A204.1 (cell line): ENCODE data around the gene CCDC33.

ENCODE experiments used
- FAIRE-seq: peaks from 2 replicates; lab custom pipeline; 2012; peaks lifted over from hg19 to GRCh38; lab: Jason Lieb, UNC

CCDC33 gene

GRCh38 chr15:74314795-74315438 lies 78.8 kb downstream of the CCDC33 start:
- FAIRE-seq = no peak

- FAIRE-seq = no peak
These were observed 79.5 kb downstream of the CCDC33 start for GRCh38 chr15:74315626-74316025.

- no peak for FAIRE-seq
These were observed 80.0 kb downstream of the CCDC33 start for GRCh38 chr15:74316141-74316540.

GRCh38 chr15:74317820-74318375 lies 81.8 kb downstream of the CCDC33 start:
- FAIRE-seq = no peak

GRCh38 chr15:74318376-74319137 lies 82.4 kb downstream of the CCDC33 start:
- no peak for FAIRE-seq

- FAIRE-seq = no peak
These were observed 83.0 kb downstream of the CCDC33 start for GRCh38 chr15:74319138-74319460.

GRCh38 chr15:74319596-74320351 lies 83.6 kb downstream of the CCDC33 start:
- FAIRE-seq = no peak

- no peak for FAIRE-seq
These were observed 84.5 kb downstream of the CCDC33 start for GRCh38 chr15:74320352-74321247.

GRCh38 chr15:74322558-74323180 lies 86.5 kb downstream of the CCDC33 start:
- no peak for FAIRE-seq

GRCh38 chr15:74324714-74325113 lies 88.6 kb downstream of the CCDC33 start:
- FAIRE-seq = no peak

- no peak for FAIRE-seq
These were observed 90.6 kb downstream of the CCDC33 start for GRCh38 chr15:74326746-74327145.

GRCh38 chr15:74327756-74328155 lies 91.6 kb downstream of the CCDC33 start:
- no peak for FAIRE-seq

- no peak for FAIRE-seq
These were observed 92.4 kb downstream of the CCDC33 start for GRCh38 chr15:74328331-74329056.

- FAIRE-seq = no peak
These were observed 94.8 kb downstream of the CCDC33 start for GRCh38 chr15:74330861-74331408.

GRCh38 chr15:74332011-74332410 lies 95.9 kb downstream of the CCDC33 start:
- no peak for FAIRE-seq

- FAIRE-seq = no peak
These were observed 96.5 kb downstream of the CCDC33 start for GRCh38 chr15:74332611-74333010.

GRCh38 chr15:74333093-74333492 lies 97.0 kb downstream of the CCDC33 start:
- no peak for FAIRE-seq

- FAIRE-seq = no peak
These were observed 97.5 kb downstream of the CCDC33 start for GRCh38 chr15:74333662-74334061.

GRCh38 chr15:74334127-74334526 lies 98.0 kb downstream of the CCDC33 start:
- FAIRE-seq = no peak

GRCh38 chr15:74335396-74335795 lies 99.3 kb downstream of the CCDC33 start:
- no peak for FAIRE-seq
